ENCODE results near the gene ARFGAP2.

Gene ARFGAP2

DNA sequence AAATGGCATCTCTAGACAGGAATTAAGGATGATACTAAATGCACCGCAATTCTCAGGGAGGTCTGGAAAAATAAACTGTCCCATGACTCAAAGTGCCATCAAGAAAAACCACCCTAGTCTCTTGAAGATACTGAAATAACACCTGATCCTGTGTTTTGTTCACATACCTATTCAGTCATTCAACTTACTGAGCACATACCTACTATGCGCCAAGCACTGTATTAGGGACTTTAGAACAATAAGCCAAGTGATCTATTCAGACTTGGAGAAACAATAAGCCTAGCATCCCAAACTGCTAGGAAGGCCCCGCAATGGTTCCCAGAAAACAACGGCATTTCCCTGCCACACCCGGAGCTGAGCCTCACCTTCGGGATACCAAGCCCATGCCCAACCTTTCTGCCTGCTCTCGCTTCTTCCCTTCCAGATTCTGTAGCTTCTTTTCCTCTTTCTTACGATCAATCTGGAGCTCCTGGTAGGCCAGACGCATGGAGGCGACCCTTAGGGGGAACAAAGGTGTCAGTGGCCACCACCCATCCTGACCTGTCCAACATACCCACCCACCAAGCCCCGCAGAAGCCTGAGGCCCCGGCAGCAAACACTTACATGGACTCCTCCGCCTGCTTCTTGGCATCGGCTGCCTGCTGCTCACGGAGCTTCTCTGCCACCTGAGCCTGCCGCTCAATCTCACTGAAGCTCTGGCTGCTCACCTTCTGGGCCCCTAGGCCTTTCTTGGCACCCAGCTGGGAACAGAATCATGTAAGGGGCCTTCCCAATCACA lies 5.4 kb downstream of the ARFGAP2 start:
- DNase-seq, result no peak

DNA sequence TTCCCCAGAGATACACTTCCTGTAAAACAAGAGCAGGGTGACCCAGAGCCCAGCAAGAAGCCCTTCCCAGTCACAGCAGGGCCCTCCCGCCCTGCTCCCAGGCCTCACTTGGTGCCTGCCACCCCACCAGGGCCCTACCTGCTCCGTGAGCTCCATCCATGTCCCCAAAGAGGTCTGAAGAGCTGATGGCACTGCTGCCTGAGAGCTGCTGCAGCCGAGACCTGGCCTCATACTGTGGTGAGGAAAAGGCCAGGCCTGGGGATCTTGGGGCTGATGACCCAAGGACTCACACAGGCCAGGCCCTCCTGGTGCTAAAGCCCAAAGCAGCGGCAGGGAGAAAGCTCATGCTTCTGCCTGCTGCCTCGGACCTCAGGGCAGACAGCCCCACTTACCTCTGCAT lies 10.3 kb downstream of the ARFGAP2 start:
- no peak for DNase-seq

GRCh38 chr11:47165253-47165840 lies 11.3 kb downstream of the ARFGAP2 start:
- DNase-seq, result no peak

DNA sequence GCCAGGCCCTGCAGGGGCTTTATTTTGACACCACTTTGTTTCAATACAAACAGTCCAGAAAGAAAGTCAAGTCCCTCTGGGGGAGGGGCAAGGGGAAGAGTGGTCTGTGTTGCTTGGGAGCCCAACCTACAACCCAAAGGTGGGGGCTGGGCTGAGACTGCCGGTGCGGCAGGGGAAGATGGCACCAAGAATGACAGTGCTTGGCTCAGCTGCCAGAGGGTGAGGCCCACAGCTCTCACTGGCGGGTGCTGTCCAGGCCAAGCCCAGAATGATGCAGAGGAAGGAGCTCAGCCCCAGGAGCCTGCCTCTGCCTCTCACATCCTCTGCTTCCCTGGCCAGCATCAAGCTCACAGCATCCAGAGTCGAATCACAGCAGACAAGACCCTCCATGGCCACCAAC lies 12.4 kb downstream of the ARFGAP2 start:
- no peak for DNase-seq

DNA sequence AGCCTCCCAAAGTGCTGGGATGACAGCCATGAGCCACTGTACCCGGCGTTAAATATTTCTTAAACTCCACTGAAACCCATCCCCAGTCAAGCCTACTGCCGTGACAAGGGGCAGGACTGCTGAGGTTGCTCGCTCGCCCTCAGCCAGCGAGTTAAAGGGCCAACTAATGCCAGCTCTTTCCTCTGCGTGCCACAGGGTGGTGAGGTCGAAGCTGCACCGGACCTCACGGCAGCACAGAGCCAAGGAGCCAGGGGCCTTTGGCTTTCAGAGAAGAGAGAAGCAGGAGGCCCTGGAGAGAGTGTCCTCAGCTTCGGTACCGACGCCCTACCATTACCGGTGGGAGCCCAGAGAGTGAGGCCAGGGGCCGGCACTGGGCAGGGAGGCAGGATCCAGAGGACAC lies 12.8 kb downstream of the ARFGAP2 start:
- no peak for DNase-seq

DNA sequence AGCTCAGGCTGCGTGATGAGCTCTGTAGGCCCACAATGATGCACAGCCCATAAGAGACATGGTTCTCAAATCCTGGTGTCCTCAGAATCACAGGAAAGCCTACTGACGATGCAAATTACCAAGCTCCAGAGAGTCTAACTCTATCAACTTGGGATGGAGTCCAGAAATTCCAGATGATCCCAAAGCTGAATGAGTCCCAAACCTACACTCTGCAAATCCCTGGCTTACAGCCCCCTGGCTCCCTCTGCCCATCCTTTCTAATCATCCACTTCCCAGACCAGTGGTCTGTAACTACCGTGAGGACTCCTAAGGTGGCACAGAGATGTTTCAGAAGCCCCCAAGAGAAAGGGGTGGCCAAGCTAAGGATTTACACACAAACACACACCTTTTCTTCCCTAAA lies 13.5 kb downstream of the ARFGAP2 start:
- no peak for DNase-seq

DNA sequence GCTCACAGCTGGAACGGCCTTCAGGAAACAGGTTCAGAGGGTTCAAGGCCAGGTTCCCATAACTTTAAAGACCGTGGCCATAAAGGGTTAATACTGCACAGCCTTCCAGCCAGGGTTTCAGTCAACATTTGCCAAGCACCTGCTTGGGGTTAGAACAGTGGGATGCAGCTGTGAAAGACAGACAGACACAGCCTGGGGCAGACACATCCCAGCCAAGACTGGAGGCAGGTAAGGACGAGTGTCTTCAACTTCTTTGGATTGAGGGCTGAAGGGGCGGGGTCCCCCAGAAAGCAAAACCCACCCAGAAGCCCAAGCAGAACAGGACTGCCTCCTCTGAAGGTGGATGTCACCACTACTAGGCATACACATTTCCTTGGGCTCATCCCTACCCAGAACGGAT lies 14.3 kb downstream of the ARFGAP2 start:
- no peak for DNase-seq

DNA sequence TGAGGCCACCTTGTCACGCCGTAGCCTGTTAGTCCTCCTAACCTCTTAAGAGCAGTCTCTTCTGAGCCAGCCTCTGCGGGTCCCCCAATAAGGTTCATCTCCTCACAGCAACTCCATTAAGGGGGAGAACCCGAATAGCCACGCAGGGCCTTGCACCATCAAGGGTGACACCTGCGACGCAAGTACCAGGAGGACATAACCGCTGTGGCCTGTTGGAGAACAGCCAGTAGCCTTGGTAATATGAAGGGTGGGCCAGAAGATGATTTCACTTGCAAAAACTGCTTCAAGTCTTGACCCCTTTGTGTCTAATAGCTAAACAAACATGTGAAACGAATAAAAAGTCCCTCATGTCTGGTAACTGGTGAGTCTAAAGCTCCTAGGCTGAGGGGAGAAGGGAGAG lies 14.8 kb downstream of the ARFGAP2 start:
- no peak for DNase-seq

- DNase-seq, result peak; percentile 77 to 84 (median 80)
These were observed 15.4 kb downstream of the ARFGAP2 start for GRCh38 chr11:47161134-47161854.

GRCh38 chr11:47160753-47161133 lies 15.9 kb downstream of the ARFGAP2 start:
- DNase-seq, result no peak

DNA sequence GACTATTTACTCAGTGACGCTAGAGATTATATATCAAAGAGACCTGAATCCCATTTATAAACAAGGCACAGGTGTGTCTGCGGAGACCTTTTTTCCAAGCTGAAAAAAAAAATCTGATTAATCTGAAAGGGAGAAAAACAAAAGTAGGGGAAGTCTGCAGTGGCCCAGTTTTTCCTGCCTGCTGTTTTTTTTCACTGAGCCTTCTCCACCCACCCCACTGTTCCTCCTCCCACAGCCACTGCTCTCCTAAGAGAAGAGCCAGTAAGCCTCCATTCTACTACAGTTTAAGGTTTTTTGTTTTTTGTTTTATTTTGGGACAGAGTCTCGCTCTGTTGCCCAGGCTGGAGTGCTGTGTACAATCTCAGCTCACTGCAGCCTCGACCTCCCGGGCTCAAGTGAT lies 18.4 kb downstream of the ARFGAP2 start:
- peak in 1 of 4 experiments; percentile 22 for DNase-seq

DNA sequence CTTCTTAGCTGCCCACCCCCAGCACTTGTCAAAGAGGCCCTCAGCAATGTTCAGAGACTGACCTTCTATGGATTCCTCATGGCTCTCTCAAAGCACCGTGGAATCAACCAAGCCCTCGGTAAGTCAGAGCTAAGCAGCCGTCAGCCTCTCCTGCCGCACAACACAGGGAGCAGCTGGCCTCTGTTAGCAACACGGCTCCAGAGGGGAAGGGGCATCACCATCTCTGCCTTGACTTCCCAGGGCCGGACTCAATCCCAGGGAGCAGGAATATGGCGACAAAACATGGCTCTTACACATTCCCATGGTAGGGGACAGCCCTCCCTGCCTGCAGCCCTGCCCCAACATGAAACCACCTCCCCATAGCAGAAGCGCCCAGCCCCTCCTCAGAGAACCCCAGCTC lies 18.9 kb downstream of the ARFGAP2 start:
- DNase-seq, result no peak

GRCh38 chr11:47156951-47157350 lies 19.7 kb downstream of the ARFGAP2 start:
- DNase-seq, result no peak

- no peak for DNase-seq
These were observed 20.3 kb downstream of the ARFGAP2 start for GRCh38 chr11:47156333-47156732.

GRCh38 chr11:47155879-47156278 lies 20.8 kb downstream of the ARFGAP2 start:
- DNase-seq, result no peak

GRCh38 chr11:47154616-47155570 lies 21.8 kb downstream of the ARFGAP2 start:
- no peak for DNase-seq

DNA sequence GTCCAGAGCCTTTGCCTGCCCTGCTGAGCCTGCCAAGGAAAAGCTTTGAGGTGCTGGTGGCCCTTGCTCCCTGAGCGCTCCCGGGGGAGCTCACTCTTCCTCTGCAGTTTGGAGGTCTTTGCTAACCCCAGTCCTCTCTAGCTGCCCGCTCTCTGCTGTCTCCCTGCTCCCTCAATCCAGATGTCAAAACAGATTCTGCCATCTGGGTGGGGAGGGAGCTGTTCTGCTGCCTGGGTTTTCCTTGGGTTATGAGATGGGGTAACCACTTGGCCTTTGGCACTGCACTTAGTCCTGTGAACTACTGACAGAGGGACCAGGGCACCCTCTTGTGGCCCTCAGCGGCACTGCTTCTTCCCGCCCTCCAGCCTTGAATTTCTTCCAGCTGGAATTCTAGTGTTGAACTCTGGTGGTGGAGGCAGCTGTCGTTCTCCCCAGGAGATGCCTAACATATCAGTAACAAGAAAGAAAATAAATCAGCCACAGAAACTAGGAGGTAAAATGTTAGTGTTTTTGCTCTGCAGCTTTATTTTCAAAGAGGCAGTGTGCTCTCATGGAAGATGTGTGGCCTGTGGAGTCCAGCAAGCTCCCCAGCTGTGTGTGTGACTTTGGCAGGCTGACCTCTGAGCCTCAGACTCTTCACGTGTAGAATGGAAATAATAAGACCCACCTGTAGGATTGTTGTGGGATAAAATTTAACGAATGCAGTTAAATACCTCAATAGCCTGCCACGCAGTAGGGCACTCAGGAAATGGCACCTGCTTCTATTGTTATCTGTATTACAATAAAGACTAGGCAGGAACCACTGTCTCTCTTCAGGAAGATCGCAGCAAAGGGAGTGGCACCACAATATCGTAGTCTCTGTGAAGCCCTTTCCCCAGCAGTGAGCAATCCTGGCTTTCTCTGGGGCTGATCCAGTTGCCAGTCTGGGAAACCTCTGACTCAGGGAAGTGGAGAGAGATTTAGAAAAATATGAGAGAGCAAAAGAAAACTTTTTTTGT lies 23.4 kb downstream of the ARFGAP2 start:
- peak; percentile 77 to 85 (median 82) for DNase-seq

DNA sequence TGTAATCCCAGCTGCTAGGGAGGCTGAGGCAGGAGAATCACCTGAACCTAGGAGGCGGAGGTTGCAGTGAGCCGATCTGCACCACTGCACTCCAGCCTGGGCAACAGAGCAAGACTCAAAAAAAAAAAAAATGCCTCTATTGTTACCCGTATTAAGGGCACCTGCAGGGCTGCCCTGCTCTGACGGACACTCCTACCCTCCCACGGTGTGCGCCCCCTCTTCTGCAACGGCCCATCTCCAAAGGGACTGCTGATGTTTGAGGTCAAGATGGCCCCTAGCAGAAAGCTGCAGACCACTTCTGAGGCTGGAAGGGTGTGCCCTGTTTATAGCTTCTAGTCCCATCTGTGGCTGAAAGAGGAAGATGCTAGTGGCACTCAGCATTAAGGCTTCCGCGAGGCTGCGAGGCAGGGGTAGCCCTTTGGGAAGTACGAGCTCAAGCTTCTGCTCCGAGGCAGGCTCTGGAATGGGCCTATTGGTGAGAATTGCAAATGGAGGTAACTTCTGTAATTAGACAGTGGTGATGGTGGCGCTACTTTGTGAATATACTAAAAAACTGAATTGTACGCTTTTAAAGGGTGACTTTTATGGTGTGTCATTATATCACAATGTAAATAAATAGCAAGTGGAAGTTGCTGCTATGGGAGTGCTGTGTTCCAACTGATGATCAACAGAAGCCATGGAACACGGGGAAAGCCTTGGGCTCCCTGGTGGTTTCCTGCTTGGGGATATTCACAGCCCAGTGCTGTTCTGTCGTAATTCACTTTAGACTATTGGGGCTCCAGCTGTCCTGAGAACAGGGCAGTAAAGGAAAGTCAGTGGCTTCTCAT lies 24.3 kb downstream of the ARFGAP2 start:
- peak; percentile 24 to 47 (median 36) for DNase-seq

GRCh38 chr11:47149782-47150181 lies 26.9 kb downstream of the ARFGAP2 start:
- DNase-seq, result no peak

GRCh38 chr11:47148903-47149531 lies 27.7 kb downstream of the ARFGAP2 start:
- no peak for DNase-seq

Measured in suppressor macrophage (primary cell).